Activated naive CD8-positive, alpha-beta T cell treated with anti-CD3 and anti-CD28 coated beads, Interleukin-2, amount 10 ng/mL, durations not matched to agents 7 days and 5 days (primary cell): ENCODE measurements around the gene MGA. TPM values are rescaled to one million over a fixed set of nuclear protein-coding genes. Genes with fewer than 3 reads are reported as not detected.
A peak's percentile ranks its signal among the peaks of the same experiment; 100 is the strongest.

Experiments used
- ATAC-seq: fragments of 150-1000 bp; cut with Tn5 transposase; one replicate; pipeline ENCODE4 v1.10.0; 2021; ENCODE audit warnings: low read depth, moderate library complexity
- POLR2A ChIA-PET: fragments of 350-600 bp; sonication (Branson Sonifier 250); formaldehyde crosslinking; loops from one replicate; lab custom pipeline; 2021; ENCODE audit warnings: antibody characterized with exemption; lab: Charles Lee
- DNase-seq: peaks from one replicate; pipeline ENCODE4 v3.0.0; 2021
- H3K27ac Mint-ChIP-seq: one replicate; pipeline ENCODE4 v1.8.0; 2022; ENCODE audit warnings: mild to moderate bottlenecking, mixed read lengths
- H3K27me3 Mint-ChIP-seq: one replicate; pipeline ENCODE4 v1.8.0; 2022; ENCODE audit warnings: mild to moderate bottlenecking, moderate library complexity, mixed read lengths
- H3K36me3 Mint-ChIP-seq: one replicate; pipeline ENCODE4 v1.8.0; 2021; ENCODE audit warnings: mild to moderate bottlenecking, mixed read lengths
- H3K4me1 Mint-ChIP-seq: one replicate; pipeline ENCODE4 v1.8.0; 2021; ENCODE audit warnings: mixed read lengths
- H3K4me3 Mint-ChIP-seq: one replicate; pipeline ENCODE4 v1.8.0; 2022; ENCODE audit warnings: mild to moderate bottlenecking, moderate library complexity, mixed read lengths
- H3K9me3 Mint-ChIP-seq: one replicate; pipeline ENCODE4 v1.8.0; 2021; ENCODE audit warnings: mixed read lengths
- total RNA-seq, 2 experiments: library from RNA; stranded (reverse); gene quantifications; one replicate each; pipeline ENCODE4 v1.2.3, GENCODE V29; 2021

MGA gene
- total RNA-seq, 2 experiments from 2014 or later, result 43.1 to 46.2 TPM

DNA sequence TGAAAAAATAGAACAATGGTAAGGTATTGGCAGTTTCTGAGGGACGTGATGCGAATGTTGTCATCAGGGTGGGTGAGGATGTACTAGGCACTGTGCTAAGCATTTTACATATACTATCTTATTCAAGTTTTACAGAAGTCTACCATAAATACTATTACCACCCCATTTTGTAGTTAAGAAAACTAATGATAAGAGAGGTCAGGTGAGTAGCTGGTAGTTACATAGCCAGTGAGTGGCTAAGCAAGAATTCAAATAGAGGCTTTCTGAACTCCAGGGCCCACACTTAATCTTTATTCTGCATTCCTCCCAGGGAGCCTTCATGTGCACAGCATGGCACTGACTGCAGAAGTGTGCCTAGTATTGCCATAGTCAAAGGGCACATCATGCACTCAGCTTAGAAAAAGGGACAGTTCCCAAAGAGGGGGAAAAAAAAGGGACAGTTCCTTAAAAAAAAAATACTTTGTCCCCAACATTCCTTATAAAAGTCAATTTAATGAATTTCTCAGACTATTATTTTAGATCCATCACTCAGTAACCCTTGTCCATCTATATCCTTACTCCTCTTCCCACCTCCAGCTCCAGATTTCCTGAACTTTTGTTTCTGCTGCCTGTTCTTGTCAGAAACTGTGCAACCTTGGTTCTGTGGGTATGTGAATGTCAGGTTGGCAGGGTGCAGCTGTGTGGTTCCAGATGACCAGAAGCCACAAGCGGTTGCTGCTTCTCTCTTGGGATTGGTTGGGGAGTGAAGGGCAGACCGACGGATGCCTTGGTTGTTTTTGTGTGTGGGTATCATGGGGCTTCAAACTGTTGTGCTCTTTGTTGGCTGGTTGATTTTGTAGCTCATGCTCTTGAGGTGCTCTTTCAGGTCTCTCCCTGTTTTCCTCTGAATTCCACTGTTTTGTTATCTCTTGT lies 122.4 kb downstream of the MGA start:
- peak overlapping the region; percentile 47 for H3K27ac Mint-ChIP-seq
- H3K4me3 Mint-ChIP-seq, result no peak overlapping the region
- ATAC-seq, result no peak
- no peak for DNase-seq
- no peaks in the 10 kb centered on the region for H3K9me3 Mint-ChIP-seq
- no peaks in the 10 kb centered on the region for H3K27me3 Mint-ChIP-seq
- H3K4me1 Mint-ChIP-seq, result peaks cover 31% of the 10 kb centered on the region
- H3K36me3 Mint-ChIP-seq, result peaks cover 7% of the 10 kb centered on the region
- POLR2A ChIA-PET, result interaction anchor here (0.6 to 1.3 kb wide), 4 partner anchors 8 to 219 kb away, joined by 4 to 7 read pairs (median 4); partner anchors contain the start of gene MAPKBP1

DNA sequence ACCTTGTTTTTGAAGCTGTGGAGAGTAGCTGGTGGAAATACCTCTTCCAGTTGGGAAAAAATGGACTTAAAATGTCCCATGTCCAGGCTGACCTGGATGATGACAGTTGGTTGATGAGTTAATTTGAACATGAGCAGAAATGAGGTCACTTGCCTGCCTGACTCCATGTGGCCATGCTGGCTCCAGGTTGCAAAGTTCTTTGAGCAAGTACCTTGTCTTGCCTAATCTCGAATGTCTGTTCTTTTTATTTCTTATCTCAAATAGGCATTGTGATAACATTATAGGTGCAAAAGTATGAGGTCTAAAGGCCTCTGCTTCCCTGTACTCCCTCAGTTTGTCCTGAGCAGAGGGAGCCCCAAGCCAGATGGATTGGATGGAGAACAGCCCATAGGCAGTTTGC lies 123.1 kb downstream of the MGA start:
- no peak overlapping the region for H3K4me3 Mint-ChIP-seq
- H3K4me1 Mint-ChIP-seq, result peaks cover 26% of the 10 kb centered on the region
- H3K27ac Mint-ChIP-seq, result peak overlapping the region; percentile 47
- ATAC-seq (no peak), DNase-seq (no peak)
- no peaks in the 10 kb centered on the region for H3K27me3 Mint-ChIP-seq
- peaks cover 7% of the 10 kb centered on the region for H3K36me3 Mint-ChIP-seq
- H3K9me3 Mint-ChIP-seq, result no peaks in the 10 kb centered on the region
- POLR2A ChIA-PET, result interaction anchor here (1.3 kb wide), 1 partner anchor 9 kb away, joined by 4 read pairs; the partner anchor contains the start of gene MAPKBP1

DNA sequence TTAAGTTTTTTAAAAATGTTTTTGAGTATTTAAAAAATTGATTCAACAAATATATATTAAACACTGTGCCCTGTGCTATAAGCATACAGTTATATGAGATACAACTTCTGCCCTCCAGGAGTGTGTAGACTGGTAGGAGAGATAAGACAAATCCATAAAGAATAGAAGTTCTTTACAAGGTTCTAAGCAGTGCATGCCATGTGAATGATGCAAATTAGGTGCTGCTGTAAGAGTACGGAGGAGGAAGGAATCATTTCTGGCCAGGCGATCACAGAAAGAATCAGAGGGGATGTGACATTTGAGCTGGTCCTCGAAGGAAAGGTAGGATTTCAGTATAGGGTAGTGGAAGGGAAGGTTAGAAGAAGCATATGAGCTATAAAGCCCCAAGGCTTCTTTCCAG lies 128.1 kb downstream of the MGA start:
- Mint-ChIP-seq H3K9me3 (no peaks in the 10 kb centered on the region), H3K36me3 (peaks cover 6% of the 10 kb centered on the region), H3K4me3 (no peak overlapping the region), H3K4me1 (peaks cover 43% of the 10 kb centered on the region), H3K27me3 (no peaks in the 10 kb centered on the region), H3K27ac (no peak overlapping the region)
- ATAC-seq (no peak), DNase-seq (no peak)
- POLR2A ChIA-PET, result interaction anchor here (1.0 to 1.3 kb wide), 2 partner anchors 11 to 14 kb away, joined by 3 to 4 read pairs; partner anchors contain the start of gene MAPKBP1

DNA sequence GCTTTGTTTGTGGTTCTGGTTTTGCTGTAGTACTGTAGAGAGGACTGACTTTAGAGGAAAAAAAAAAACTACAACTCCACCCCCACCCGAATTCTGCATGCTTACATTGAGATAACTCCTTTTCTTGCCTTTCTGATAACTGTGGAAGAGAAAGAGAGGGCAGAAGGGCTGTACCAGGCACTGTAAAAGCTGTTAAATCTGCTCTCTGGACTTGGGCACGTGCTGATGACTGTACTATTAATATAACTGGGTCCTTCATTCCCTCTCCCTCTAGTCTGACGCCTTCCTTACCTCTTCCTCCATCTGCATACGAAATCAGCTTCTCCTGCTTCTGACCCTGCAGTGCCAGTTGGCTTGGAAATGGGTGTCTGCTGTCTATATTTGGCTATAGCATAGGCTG lies 129.0 kb downstream of the MGA start:
- POLR2A ChIA-PET, result interaction anchor here (0.7 to 1.3 kb wide), 3 partner anchors 12 to 42 kb away, joined by 3 to 4 read pairs (median 3); partner anchors contain the start of gene MAPKBP1
- Mint-ChIP-seq H3K4me1 (peaks cover 42% of the 10 kb centered on the region), H3K27ac (no peak overlapping the region)

DNA sequence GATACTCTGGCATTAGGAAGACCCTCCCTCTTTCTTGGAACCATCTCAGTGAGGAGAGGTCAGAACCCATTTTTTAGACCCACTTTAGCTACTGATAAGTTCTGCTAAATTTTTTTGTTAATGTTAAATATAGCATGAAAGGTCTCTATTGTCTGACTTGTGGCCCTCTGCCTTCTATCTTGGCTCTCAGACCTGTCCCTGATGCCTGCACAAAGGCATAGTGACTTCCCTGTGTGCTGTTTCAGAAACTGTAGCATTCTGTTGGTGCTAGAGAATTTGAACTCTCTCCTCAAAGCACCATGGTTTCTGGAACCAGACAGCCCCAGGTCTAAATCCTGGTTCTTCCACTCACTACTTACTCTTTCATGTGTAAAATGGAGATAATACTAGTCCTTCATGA lies 129.5 kb downstream of the MGA start:
- POLR2A ChIA-PET, result interaction anchor here (1.3 kb wide), 1 partner anchor 12 kb away, joined by 4 read pairs; no protein-coding TSS in a partner anchor
- no peaks in the 10 kb centered on the region for H3K27me3 Mint-ChIP-seq
- no peak overlapping the region for H3K27ac Mint-ChIP-seq
- H3K36me3 Mint-ChIP-seq, result peaks cover 2% of the 10 kb centered on the region
- no peak overlapping the region for H3K4me3 Mint-ChIP-seq
- DNase-seq (no peak), ATAC-seq (no peak)
- no peaks in the 10 kb centered on the region for H3K9me3 Mint-ChIP-seq
- H3K4me1 Mint-ChIP-seq, result peaks cover 42% of the 10 kb centered on the region

More for the DNA sequence above, 129.0 kb downstream of the MGA start:
- no peaks in the 10 kb centered on the region for H3K27me3 Mint-ChIP-seq
- no peak for ATAC-seq
- H3K9me3 Mint-ChIP-seq, result no peaks in the 10 kb centered on the region
- no peak for DNase-seq
- peaks cover 2% of the 10 kb centered on the region for H3K36me3 Mint-ChIP-seq
- H3K4me3 Mint-ChIP-seq, result no peak overlapping the region

DNA sequence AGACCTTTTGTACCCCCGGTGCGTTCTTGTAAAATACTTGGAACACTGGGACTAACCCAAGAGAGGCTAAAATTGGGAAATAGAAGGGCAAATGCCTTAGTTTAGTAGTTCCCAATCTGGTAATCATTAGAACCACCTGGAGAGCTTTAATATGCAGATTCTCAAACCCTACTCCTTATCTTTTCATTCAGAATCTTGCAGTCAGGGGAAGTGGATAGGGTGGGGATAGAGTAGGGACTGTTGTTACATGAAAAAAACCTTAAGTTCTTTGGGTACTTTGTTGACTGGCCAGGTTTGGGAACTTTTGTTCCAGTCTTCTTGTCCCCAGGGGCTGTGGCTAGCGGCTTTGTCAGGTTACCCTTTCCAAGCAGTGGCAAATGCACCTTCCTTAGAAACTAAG lies 130.0 kb downstream of the MGA start:
- Mint-ChIP-seq H3K36me3 (peaks cover 2% of the 10 kb centered on the region), H3K4me3 (no peak overlapping the region), H3K4me1 (peaks cover 43% of the 10 kb centered on the region), H3K27ac (no peak overlapping the region), H3K27me3 (no peaks in the 10 kb centered on the region), H3K9me3 (no peaks in the 10 kb centered on the region)
- no peak for ATAC-seq
- DNase-seq, result no peak
- POLR2A ChIA-PET, result no interaction called here

DNA sequence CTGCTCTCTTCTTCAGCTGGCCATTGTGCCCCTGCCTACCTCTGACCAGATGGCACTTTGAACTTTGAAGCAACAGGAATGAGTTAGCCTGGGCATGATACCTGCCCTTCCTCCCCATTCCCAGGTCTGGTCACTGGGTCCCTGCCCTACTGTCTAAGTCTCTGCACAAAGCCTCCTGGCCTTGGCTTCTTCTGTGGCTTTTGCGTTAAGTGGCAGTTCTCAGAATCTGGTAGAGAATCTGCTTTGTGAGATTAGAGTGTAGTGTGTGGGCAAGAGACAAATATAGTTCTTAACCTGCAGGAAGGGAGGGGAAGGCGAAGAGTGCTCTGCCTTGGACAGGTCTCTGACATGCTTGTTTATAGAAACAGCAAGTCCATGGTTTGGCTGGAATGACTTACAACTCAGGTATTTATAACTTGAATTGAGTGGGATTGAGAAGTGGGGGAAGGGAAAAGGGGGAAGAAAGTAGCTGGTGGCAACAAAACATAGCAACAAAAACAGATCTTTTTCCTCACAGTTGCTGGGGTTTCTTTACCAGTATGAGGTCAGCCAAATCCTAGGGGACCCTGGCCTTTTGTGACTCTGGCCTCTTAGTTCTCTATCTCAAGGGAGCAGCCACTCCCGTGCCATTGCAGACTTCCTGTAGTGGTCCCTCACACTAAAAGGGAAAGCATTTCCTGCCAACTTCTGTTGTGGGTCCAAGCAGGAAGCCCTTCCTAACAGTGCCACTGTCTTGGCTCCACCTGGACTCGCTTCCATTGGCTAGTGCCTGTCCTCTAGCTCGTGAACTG lies 130.7 kb downstream of the MGA start:
- ATAC-seq (peak; percentile 77), DNase-seq (no peak)
- H3K4me3 Mint-ChIP-seq, result peak overlapping the region; percentile 81
- no peaks in the 10 kb centered on the region for H3K9me3 Mint-ChIP-seq
- H3K4me1 Mint-ChIP-seq, result peaks cover 47% of the 10 kb centered on the region
- H3K27ac Mint-ChIP-seq, result peak overlapping the region; percentile 83
- H3K36me3 Mint-ChIP-seq, result peaks cover 2% of the 10 kb centered on the region
- no peaks in the 10 kb centered on the region for H3K27me3 Mint-ChIP-seq
- POLR2A ChIA-PET, result interaction anchor here (0.7 to 1.2 kb wide), 3 partner anchors 12 to 72 kb away, joined by 3 read pairs; no protein-coding TSS in a partner anchor

DNA sequence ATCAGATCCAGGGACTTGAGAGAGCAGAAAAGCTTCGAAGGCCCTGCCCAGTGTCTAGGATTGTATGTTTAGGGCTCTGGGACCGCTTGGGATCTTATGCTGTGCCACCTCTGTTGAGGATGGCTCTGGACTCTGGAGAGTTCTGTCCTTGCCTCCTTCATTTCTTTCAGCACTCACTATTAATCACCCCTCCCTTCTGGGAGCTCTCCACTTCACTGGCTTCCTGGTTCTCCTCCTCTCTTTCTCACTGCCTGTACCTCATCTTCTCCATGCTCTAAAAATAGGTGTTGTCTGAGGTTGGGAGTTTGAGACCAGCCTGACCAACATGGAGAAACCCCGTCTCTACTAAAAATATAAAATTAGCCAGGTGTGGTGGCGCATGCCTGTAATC lies 131.3 kb downstream of the MGA start:
- DNase-seq (no peak), ATAC-seq (no peak)
- peaks cover 2% of the 10 kb centered on the region for H3K36me3 Mint-ChIP-seq
- peaks cover 53% of the 10 kb centered on the region for H3K4me1 Mint-ChIP-seq
- no peaks in the 10 kb centered on the region for H3K9me3 Mint-ChIP-seq
- POLR2A ChIA-PET, result interaction anchor here (0.7 to 1.2 kb wide), 3 partner anchors 11 to 72 kb away, joined by 3 read pairs; no protein-coding TSS in a partner anchor
- H3K27ac Mint-ChIP-seq, result peak overlapping the region; percentile 83
- peak overlapping the region; percentile 81 for H3K4me3 Mint-ChIP-seq
- no peaks in the 10 kb centered on the region for H3K27me3 Mint-ChIP-seq

DNA sequence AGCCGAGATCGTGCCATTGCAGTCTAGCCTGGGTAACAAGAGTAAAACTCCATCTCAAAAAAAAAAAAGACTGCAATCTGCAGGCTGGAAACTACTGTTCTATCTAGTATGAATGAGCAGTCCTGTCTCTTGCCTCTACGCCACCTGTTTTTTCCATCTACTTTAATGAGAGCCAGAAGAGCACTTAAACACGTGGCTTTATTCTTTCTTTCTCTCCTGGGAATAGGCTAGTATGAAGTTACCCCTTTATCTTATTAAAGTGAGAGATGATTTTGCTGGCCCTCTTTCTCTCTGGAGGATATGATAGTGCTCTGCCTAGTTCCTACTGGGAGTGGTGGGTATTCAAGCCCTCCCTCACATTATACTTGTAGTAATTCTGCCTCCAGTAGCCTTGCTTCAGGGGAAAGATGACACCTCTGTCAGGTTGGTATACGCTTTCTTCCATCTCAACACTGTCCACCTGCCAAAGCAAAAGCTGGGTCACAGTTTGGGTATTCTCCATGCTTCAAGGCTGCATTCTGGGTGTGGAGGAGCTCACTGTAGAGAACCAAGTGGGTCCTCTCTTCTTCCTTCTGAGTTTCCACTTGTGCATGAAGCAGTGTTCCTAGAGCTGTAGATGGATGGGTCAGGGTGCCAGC lies 131.9 kb downstream of the MGA start:
- Mint-ChIP-seq H3K27me3 (no peaks in the 10 kb centered on the region), H3K27ac (peak overlapping the region; percentile 83), H3K36me3 (peaks cover 2% of the 10 kb centered on the region), H3K4me3 (peak overlapping the region; percentile 81), H3K9me3 (no peaks in the 10 kb centered on the region), H3K4me1 (peaks cover 56% of the 10 kb centered on the region)
- POLR2A ChIA-PET, result interaction anchor here (0.7 to 1.2 kb wide), 3 partner anchors 10 to 71 kb away, joined by 3 read pairs; no protein-coding TSS in a partner anchor
- DNase-seq (no peak), ATAC-seq (no peak)

DNA sequence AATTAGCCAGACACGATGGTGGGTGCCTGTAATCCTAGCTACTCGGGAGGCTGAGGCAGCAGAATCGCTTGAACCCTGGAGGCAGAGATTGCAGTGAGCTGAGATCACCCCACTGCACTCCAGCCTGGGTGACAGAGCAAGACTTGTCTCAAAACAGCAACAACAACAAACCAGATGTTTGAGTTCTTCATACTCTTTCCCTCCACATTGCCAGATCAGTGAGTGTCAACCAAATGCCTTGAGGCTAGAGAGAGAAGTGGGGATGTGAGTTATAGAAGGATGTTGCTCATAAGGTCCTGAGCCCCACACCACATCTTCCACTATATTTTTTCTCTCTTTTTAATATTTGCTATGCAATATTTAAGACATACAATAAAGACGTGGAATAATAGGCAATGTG lies 133.9 kb downstream of the MGA start:
- H3K27me3 Mint-ChIP-seq, result no peaks in the 10 kb centered on the region
- peaks cover 53% of the 10 kb centered on the region for H3K4me1 Mint-ChIP-seq
- ATAC-seq (no peak), DNase-seq (no peak)
- H3K4me3 Mint-ChIP-seq, result no peak overlapping the region
- peaks cover 2% of the 10 kb centered on the region for H3K36me3 Mint-ChIP-seq
- H3K27ac Mint-ChIP-seq, result peak overlapping the region; percentile 50
- POLR2A ChIA-PET, result no interaction called here
- H3K9me3 Mint-ChIP-seq, result no peaks in the 10 kb centered on the region

DNA sequence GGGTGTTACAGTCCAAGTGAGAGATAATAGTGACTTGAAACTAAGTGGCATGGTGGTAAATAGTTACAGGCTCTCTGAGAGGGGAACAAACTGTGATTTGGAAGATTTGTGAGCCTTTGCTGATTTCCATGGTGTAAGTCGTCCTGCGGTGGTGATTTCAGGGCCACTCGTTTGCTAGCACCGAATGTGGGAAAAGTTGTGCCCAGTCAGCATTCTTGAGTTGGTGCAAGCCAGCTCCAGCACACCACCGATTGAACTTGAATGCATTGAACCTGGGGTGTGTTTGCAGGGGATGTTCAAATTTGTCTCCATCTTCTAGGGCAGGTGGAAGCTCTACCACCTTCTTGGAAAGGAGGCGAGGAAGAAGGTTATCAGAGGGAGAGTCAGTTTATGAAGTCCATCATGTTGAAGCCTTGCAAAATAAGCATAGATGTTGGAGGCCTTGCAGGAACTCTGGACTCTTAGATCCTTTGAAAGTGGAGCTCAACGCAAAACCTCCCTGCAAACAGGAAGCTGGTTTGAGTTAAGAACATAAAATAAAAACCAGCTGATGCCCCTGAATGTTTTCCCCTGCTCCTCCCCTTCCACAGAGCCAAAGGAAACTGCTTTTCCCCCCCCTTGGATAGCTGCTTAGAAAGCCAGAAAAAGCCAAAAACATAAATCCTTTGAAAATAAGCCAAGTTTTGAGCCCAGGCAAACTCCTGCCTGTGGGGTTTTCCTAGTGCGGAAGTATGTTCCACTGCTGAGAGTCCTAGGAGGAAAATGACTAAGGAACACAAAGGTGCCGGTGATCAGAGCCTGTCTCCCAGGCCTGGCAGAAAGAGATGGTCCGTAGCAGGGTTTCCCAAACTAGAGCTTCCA lies 136.0 kb downstream of the MGA start:
- Mint-ChIP-seq H3K27ac (peak overlapping the region; percentile 54), H3K9me3 (no peaks in the 10 kb centered on the region), H3K36me3 (peaks cover 7% of the 10 kb centered on the region), H3K4me1 (peaks cover 32% of the 10 kb centered on the region), H3K4me3 (no peak overlapping the region), H3K27me3 (no peaks in the 10 kb centered on the region)
- POLR2A ChIA-PET, result no interaction called here
- no peak for ATAC-seq
- no peak for DNase-seq
